DOHH2 (cell line): ENCODE data around the gene SYNE4.

Source experiments
- H3F3A ChIP-seq: fragments of 200-600 bp; sonication (generic), shearing (Covaris generic); 2 replicates; pipeline ENCODE4 v1.6.0; 2016; ENCODE audit warnings: antibody characterized with exemption, mild to moderate bottlenecking; ENCODE audit not compliant: control insufficient read depth, insufficient read depth
- H3K27ac ChIP-seq: fragments of 200-600 bp; sonication (generic); 2 replicates; pipeline ENCODE4 v1.5.1; 2014; ENCODE audit warnings: low read depth, mild to moderate bottlenecking, low read length, moderate library complexity
- H3K27me3 ChIP-seq: fragments of 200-600 bp; sonication (generic); 2 replicates; pipeline ENCODE4 v1.6.1; 2014; ENCODE audit warnings: mild to moderate bottlenecking, low read length, mixed read lengths; ENCODE audit not compliant: control insufficient read depth
- H3K36me3 ChIP-seq: fragments of 200-600 bp; sonication (generic); 2 replicates; pipeline ENCODE4 v1.6.1; 2014; ENCODE audit warnings: mild to moderate bottlenecking, low read length, moderate library complexity, mixed read lengths; ENCODE audit not compliant: control insufficient read depth
- H3K4me1 ChIP-seq: fragments of 200-600 bp; sonication (generic); 2 replicates; pipeline ENCODE4 v1.6.1; 2014; ENCODE audit warnings: mild to moderate bottlenecking, low read length, mixed read lengths; ENCODE audit not compliant: control insufficient read depth
- H3K4me2 ChIP-seq: fragments of 200-600 bp; sonication (generic); 2 replicates; pipeline ENCODE4 v1.6.0; 2014; ENCODE audit warnings: mild to moderate bottlenecking, low read length, moderate library complexity
- H3K4me3 ChIP-seq: fragments of 200-600 bp; sonication (generic); 2 replicates; pipeline ENCODE4 v1.5.1; 2014; ENCODE audit warnings: mild to moderate bottlenecking, low read length, mixed read lengths
- H3K79me2 ChIP-seq: fragments of 200-600 bp; sonication (generic); 2 replicates; pipeline ENCODE4 v1.6.1; 2014; ENCODE audit warnings: mild to moderate bottlenecking, low read length, mixed read lengths; ENCODE audit not compliant: control insufficient read depth
- H3K9me2 ChIP-seq: fragments of 200-600 bp; sonication (generic); replicated peaks from 2 replicates; pipeline ENCODE4 v1.6.1; 2014; ENCODE audit warnings: mild to moderate bottlenecking, low read length, mixed read lengths; ENCODE audit not compliant: control insufficient read depth
- H3K9me3 ChIP-seq: fragments of 200-600 bp; sonication (generic); 2 replicates; pipeline ENCODE4 v1.6.1; 2014; ENCODE audit warnings: antibody characterized with exemption, low read length, mixed read lengths; ENCODE audit not compliant: control insufficient read depth, insufficient read depth
- H4K20me1 ChIP-seq: fragments of 200-600 bp; sonication (generic); 2 replicates; pipeline ENCODE4 v1.6.0; 2014; ENCODE audit warnings: low read depth, mild to moderate bottlenecking, antibody characterized with exemption, low read length, moderate library complexity; ENCODE audit not compliant: control insufficient read depth, insufficient read depth
- EZH2phosphoT487 ChIP-seq: fragments of 200-600 bp; sonication (generic); IDR thresholded peaks from 2 replicates; pipeline ENCODE4 v1.6.1; 2017; ENCODE audit warnings: borderline replicate concordance, mild to moderate bottlenecking, antibody characterized with exemption, low read length, moderate library complexity, mixed read lengths
- TF ChIP-seq, protein P1 (sequence below): fragments of 200-600 bp; sonication (generic); IDR thresholded peaks from one replicate; pipeline ENCODE4 v1.5.1; 2014; ENCODE audit warnings: antibody characterized with exemption, mild to moderate bottlenecking, low read depth, low read length; ENCODE audit not compliant: poor library complexity, severe bottlenecking

Gene SYNE4

DNA sequence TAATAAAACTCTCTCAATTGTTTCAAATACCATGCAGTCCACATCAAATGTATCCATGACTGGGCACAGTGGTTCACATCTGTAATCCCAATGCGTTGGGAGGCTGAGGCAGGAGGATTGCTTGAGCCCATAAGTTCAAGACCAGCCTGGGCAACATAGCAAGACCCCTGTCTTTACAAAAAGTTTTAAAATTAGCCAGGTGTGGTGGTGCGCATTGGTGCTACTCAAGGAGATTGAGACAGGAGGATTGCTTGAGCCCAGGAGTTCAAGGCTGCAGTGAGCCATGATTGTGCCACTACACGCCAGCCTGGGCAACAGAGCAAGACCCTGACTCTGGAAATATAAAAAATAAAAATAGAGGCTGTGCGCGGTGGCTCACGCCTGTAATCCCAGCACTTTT lies 19.1 kb upstream of the SYNE4 start:
- H3F3A ChIP-seq, result no peaks in the 10 kb centered on the region
- H3K36me3 ChIP-seq, result peaks cover 10% of the 10 kb centered on the region; the same call in 1 of the 2 replicates

DNA sequence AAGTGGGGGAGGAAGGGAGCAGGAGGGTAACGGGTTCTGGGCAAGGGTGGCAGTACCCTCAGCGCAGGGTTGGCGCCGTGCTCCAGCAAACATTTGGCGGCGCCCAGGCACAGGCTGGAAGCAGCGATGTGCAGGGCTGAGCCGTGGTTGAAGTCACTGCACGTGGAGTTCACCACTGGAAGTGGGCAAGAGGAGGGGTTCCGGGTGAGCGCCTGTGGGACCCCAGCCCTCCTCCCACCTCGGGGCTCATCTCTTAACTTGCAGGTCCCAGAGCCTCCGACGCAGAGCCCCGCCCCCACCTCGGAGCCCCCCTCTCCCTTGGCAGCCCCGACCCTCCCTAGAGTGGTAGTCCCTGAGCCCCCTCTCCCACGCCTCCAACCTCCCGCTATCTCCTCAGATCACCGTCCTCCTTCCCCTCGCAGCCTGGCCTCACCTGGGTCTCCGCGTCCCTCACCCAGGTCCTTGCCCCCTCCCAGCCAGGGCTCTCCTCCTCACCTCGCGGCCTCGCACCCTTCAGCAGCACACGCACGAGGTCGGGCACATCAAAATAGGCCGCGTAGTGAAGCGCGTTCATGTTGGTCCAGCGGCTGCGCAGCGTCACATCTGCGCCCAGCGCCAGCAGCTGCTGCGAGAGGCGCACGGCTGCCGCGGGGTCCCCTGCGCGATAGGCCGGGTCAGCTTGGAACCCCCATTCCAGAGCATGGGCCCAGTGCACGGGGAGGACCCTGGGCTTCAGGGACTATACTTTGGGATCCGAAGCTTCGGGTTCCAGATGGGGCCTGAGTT lies 17.7 kb upstream of the SYNE4 start:
- Histone ChIP-seq H3K4me1 (no peaks in the 10 kb centered on the region), H3K4me3 (no peak overlapping the region), H4K20me1 (no peaks in the 10 kb centered on the region), H3K4me2 (no peak overlapping the region), H3K9me2 (no peaks in the 10 kb centered on the region), H3K27ac (no peak overlapping the region), H3K27me3 (no peaks in the 10 kb centered on the region), H3K9me3 (no peaks in the 10 kb centered on the region), H3F3A (no peaks in the 10 kb centered on the region), H3K36me3 (peaks cover 15% of the 10 kb centered on the region), H3K79me2 (no peaks in the 10 kb centered on the region)
- TF ChIP-seq, protein P1, sequence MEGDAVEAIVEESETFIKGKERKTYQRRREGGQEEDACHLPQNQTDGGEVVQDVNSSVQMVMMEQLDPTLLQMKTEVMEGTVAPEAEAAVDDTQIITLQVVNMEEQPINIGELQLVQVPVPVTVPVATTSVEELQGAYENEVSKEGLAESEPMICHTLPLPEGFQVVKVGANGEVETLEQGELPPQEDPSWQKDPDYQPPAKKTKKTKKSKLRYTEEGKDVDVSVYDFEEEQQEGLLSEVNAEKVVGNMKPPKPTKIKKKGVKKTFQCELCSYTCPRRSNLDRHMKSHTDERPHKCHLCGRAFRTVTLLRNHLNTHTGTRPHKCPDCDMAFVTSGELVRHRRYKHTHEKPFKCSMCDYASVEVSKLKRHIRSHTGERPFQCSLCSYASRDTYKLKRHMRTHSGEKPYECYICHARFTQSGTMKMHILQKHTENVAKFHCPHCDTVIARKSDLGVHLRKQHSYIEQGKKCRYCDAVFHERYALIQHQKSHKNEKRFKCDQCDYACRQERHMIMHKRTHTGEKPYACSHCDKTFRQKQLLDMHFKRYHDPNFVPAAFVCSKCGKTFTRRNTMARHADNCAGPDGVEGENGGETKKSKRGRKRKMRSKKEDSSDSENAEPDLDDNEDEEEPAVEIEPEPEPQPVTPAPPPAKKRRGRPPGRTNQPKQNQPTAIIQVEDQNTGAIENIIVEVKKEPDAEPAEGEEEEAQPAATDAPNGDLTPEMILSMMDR, result no peak
- no peak for TF ChIP-seq EZH2phosphoT487

More for the DNA sequence above, 19.1 kb upstream of the SYNE4 start:
- Histone ChIP-seq H3K4me1 (peaks cover 2% of the 10 kb centered on the region; the same call in 1 of the 2 replicates), H3K9me3 (no peaks in the 10 kb centered on the region), H3K27me3 (no peaks in the 10 kb centered on the region), H3K79me2 (no peaks in the 10 kb centered on the region), H3K27ac (no peak overlapping the region), H3K4me3 (no peak overlapping the region), H3K4me2 (no peak overlapping the region), H3K9me2 (no peaks in the 10 kb centered on the region), H4K20me1 (no peaks in the 10 kb centered on the region)
- TF ChIP-seq, protein P1, result no peak
- no peak for TF ChIP-seq EZH2phosphoT487

DNA sequence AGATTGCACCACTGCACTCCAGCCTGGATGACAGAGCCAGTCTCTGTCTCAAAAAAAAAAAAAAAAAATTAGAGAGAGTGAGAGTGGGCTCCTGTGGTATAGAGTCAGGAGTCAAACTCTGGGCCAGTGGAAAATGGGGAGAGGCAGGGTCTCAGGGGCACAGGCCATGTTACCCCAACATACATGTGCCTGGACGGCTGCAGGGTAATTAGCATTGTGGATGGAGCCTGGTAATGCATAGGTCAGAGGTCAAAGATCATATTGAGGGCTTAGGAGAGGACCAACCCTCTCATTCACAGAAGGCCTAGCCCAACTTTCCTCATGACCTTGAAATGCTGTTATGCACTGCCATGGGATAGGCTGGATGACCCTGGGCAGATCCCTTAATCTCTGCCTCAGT lies 16.9 kb upstream of the SYNE4 start:
- no peaks in the 10 kb centered on the region for H4K20me1 ChIP-seq
- no peak overlapping the region for H3K4me2 ChIP-seq
- no peaks in the 10 kb centered on the region for H3K9me3 ChIP-seq
- peaks cover 15% of the 10 kb centered on the region for H3K36me3 ChIP-seq
- H3F3A ChIP-seq, result no peaks in the 10 kb centered on the region
- no peaks in the 10 kb centered on the region for H3K4me1 ChIP-seq
- H3K79me2 ChIP-seq, result no peaks in the 10 kb centered on the region
- no peak overlapping the region for H3K27ac ChIP-seq
- TF ChIP-seq, protein P1, result no peak
- no peak for TF ChIP-seq EZH2phosphoT487
- H3K27me3 ChIP-seq, result no peaks in the 10 kb centered on the region
- no peaks in the 10 kb centered on the region for H3K9me2 ChIP-seq
- H3K4me3 ChIP-seq, result no peak overlapping the region
